K562 (cell line): ENCODE results near the gene LGR6. TPM values are rescaled to one million over a fixed set of nuclear protein-coding genes. Genes with fewer than 3 reads are reported as not detected.
A peak's percentile ranks its signal among the peaks of the same experiment; 100 is the strongest.

Experiments used
- BDP1 ChIP-seq: IDR thresholded peaks from 3 replicates; pipeline ENCODE4 v1.6.1; 2011; ENCODE audit not compliant: insufficient read length, insufficient read depth
- BRD4 ChIP-seq: fragments of 200-600 bp; sonication (generic); IDR thresholded peaks from 2 replicates; pipeline ENCODE4 v1.6.1; 2017; ENCODE audit warnings: inconsistent platforms
- CBFA2T3 ChIP-seq: fragments of 450-650 bp; IDR thresholded peaks from 2 replicates; pipeline ENCODE4 v1.6.1; 2017
- CCAR2 ChIP-seq: fragments of 200-400 bp; formaldehyde crosslinking; IDR thresholded peaks from 2 replicates; pipeline ENCODE4 v1.6.1; 2017; ENCODE audit warnings: mild to moderate bottlenecking, low read depth, low read length
- CHAMP1 ChIP-seq: fragments of 450-650 bp; IDR thresholded peaks from 2 replicates; pipeline ENCODE4 v1.6.1; 2016; ENCODE audit warnings: mild to moderate bottlenecking
- COPS2 ChIP-seq: fragments of 450-650 bp; conservative IDR thresholded peaks from 2 replicates; pipeline ENCODE4 v1.6.1; 2016; ENCODE audit warnings: mild to moderate bottlenecking, moderate library complexity
- FOXJ2 ChIP-seq: fragments of 200-800 bp; sonication (Bioruptor generic); IDR thresholded peaks from 2 replicates; pipeline ENCODE4 v1.6.1; 2016; ENCODE audit warnings: missing genetic modification characterization, missing compliant biosample characterization
- GTF2B ChIP-seq: IDR thresholded peaks from 2 replicates; pipeline ENCODE4 v1.6.1; 2011; ENCODE audit not compliant: insufficient read length; ENCODE audit errors: extremely low read depth
- HDAC6 ChIP-seq: IDR thresholded peaks from 2 replicates; pipeline ENCODE4 v1.6.1; 2012; ENCODE audit warnings: low read depth, mild to moderate bottlenecking, control low read depth, inconsistent platforms, low read length, moderate library complexity
- ID3 ChIP-seq, 2 experiments: fragments of 250-450 bp in 1 of 2; fragments of 450-650 bp in 1 of 2; sonication (Bioruptor Pico) in 1 of 2; IDR thresholded peaks; 2 replicates each; pipeline versions ENCODE4 v1.6.1 to v1.8.0; 2016 to 2021; ENCODE audit warnings: mild to moderate bottlenecking in 2 of 2, moderate library complexity in 2 of 2, missing compliant biosample characterization in 1 of 2, missing genetic modification characterization in 1 of 2
- LEF1 ChIP-seq: fragments of 450-650 bp; IDR thresholded peaks from 2 replicates; pipeline ENCODE4 v1.6.1; 2016; ENCODE audit warnings: mild to moderate bottlenecking
- MBD2 ChIP-seq: sonication (generic); IDR thresholded peaks from 2 replicates; pipeline ENCODE4 v1.6.1; 2016; ENCODE audit warnings: low read depth, borderline replicate concordance
- MYNN ChIP-seq, 2 experiments: sonication (generic); formaldehyde crosslinking in 1 of 2; IDR thresholded peaks; 2 replicates each; pipeline versions ENCODE4 v1.5.0 to v1.6.1; 2016 to 2020; ENCODE audit warnings: antibody characterized with exemption in 1 of 2, missing genetic modification reagents in 1 of 2
- RBFOX2 ChIP-seq: fragments of 200-400 bp; formaldehyde crosslinking; IDR thresholded peaks from 2 replicates; pipeline ENCODE4 v1.6.1; 2017; ENCODE audit warnings: low read depth, mild to moderate bottlenecking, low read length, moderate library complexity
- RUNX1 ChIP-seq: sonication (generic); IDR thresholded peaks from 2 replicates; pipeline ENCODE4 v1.6.1; 2016; ENCODE audit warnings: antibody characterized with exemption, low read depth
- SAP30 ChIP-seq: fragments of 200-600 bp; sonication (generic); IDR thresholded peaks from 2 replicates; pipeline ENCODE4 v1.6.1; 2012; ENCODE audit warnings: borderline replicate concordance, low read depth, mild to moderate bottlenecking, moderate library complexity, low read length, control low read depth, inconsistent platforms; ENCODE audit not compliant: insufficient read depth, poor library complexity, severe bottlenecking
- SLC30A9 ChIP-seq: fragments of 250-450 bp; sonication (Bioruptor Pico); IDR thresholded peaks from 2 replicates; pipeline ENCODE4 v1.8.0; 2022; ENCODE audit warnings: mild to moderate bottlenecking, moderate library complexity
- SOX6 ChIP-seq: fragments of 450-650 bp; IDR thresholded peaks from 2 replicates; pipeline ENCODE4 v1.6.1; 2014; ENCODE audit warnings: mild to moderate bottlenecking
- TAF1 ChIP-seq: IDR thresholded peaks from 2 replicates; pipeline ENCODE4 v1.6.1; 2011; ENCODE audit warnings: mild to moderate bottlenecking, low read length, moderate library complexity; ENCODE audit not compliant: insufficient read depth, control insufficient read depth, severe bottlenecking; ENCODE audit errors: extremely low read depth
- ZNF174 ChIP-seq: fragments of 250-450 bp; sonication (Bioruptor Pico); IDR thresholded peaks from 2 replicates; pipeline ENCODE4 v1.4.0; 2020; ENCODE audit warnings: mild to moderate bottlenecking
- ZNF197 ChIP-seq: fragments of 200-800 bp; sonication (Bioruptor generic); IDR thresholded peaks from 2 replicates; pipeline ENCODE4 v1.6.1; 2016; ENCODE audit warnings: low read depth, missing genetic modification characterization, missing compliant biosample characterization
- ZNF408 ChIP-seq: fragments of 250-450 bp; sonication (Bioruptor Pico); IDR thresholded peaks from 2 replicates; pipeline ENCODE4 v1.4.0; 2020; ENCODE audit warnings: low read depth, mild to moderate bottlenecking, moderate library complexity
- ZNF57 ChIP-seq: fragments of 450-650 bp; formaldehyde crosslinking; IDR thresholded peaks from 2 replicates; pipeline ENCODE4 v1.4.0; 2020; ENCODE audit warnings: mild to moderate bottlenecking, moderate library complexity
- polyA plus RNA-seq, 8 experiments: library from polyadenylated mRNA; depleted of rRNA in 4 of 8; stranded (reverse) in 5 of 8; unstranded in 3 of 8; fragments of >200 nt; fragmentation: Nextera tagmentation in 2 of 8; fragmentation: Illumina TruSeq in 1 of 8; extraction: Ambion mirVana in 2 of 8; extraction: Trizol in 1 of 8; gene quantifications; 2 replicates each; pipeline versions ENCODE4 v1.2.1 to v1.2.3, GENCODE V29; 2011 to 2014; ENCODE audit warnings: inconsistent platforms in 1 of 8, missing spikeins in 1 of 8
- total RNA-seq, 7 experiments: library from RNA; depleted of rRNA in 6 of 7; stranded (reverse); fragments of >200 nt in 6 of 7; fragmentation: Illumina TruSeq in 2 of 7; extraction: Trizol in 2 of 7; gene quantifications; 2 replicates each; pipeline versions ENCODE4 v1.2.1 to v1.2.3, GENCODE V29; 2011 to 2021; ENCODE audit warnings: low replicate concordance in 1 of 7
- TF ChIP-seq, protein P1 (sequence below): fragments of 250-450 bp; sonication (Bioruptor Pico); IDR thresholded peaks from 2 replicates; pipeline ENCODE4 v1.8.0; 2021; ENCODE audit warnings: borderline replicate concordance, mild to moderate bottlenecking, moderate library complexity; ENCODE audit not compliant: poor library complexity, severe bottlenecking

The LGR6 gene
- total and polyA plus RNA-seq, 9 of the 15 experiments (the other 6 are each of a cell fraction or from before 2014, with no cell fraction given) = 0.01 to 0.54 (median 0.17) TPM; not detected in 1

DNA sequence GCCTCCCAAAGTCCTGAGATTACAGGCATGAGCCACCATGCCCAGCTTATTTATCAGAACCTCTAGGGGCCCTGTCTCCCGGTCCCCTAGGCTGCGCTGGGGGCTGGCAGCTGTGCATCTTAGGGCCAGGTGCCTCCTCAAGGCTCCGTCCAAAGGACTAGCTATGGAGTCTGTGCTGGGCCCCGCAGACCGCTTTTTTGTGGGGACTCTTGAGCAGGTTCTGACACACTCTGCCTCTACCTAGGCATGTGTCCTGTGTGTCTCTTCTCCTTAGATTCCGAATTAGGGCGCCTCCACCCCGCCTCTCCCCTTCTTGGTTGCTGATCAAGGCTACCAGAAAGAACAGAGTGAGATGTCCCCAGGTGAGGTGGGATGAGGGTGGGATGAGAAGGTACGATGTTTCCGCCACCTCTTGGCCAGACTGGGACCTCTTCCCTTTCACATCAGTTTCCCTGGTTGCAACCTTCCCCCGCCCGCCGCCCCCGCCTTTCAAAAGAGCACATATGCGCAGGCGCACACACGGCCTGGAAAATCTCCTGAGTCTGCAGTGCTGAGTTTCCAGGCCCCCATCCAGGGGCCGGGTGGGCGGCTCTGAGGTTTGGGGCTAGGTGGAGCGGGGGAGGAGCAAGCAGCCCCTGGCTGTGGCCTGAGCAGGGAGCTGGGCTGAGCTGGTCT is 28.2 kb upstream of the LGR6 start (continued):
- TF ChIP-seq GTF2B (no peak), HDAC6 (no peak), MYNN (IDR thresholded peaks at IDR 0.05) (no peak), MYNN (CRISPR knock-in tag; IDR thresholded peaks at IDR 0.05) (no peak), ID3 (CRISPR knock-in tag; IDR thresholded peaks at IDR 0.05) (no peak), ID3 (tag; IDR thresholded peaks at IDR 0.05) (0 out of 2 replicates have a peak, but pooled peaks have one; percentile 19), ZNF174 (CRISPR knock-in tag) (no peak), ZNF197 (0 out of 2 replicates have a peak, but pooled peaks have one; percentile 67), BRD4 (no peak), CBFA2T3 (no peak), TAF1 (peak; percentile 10), RUNX1 (0 out of 2 replicates have a peak, but pooled peaks have one; percentile 16), ZNF57 (no peak), SOX6 (no peak), CHAMP1 (no peak), BDP1 (no peak), MBD2 (no peak), LEF1 (no peak), SAP30 (peak; percentile 10), COPS2 (no peak), ZNF408 (CRISPR knock-in tag) (no peak), RBFOX2 (peak; percentile 64), SLC30A9 (no peak), CCAR2 (no peak), FOXJ2 (tag) (0 out of 2 replicates have a peak, but pooled peaks have one; percentile 17)
- TF ChIP-seq, protein P1, sequence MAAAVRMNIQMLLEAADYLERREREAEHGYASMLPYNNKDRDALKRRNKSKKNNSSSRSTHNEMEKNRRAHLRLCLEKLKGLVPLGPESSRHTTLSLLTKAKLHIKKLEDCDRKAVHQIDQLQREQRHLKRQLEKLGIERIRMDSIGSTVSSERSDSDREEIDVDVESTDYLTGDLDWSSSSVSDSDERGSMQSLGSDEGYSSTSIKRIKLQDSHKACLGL (CRISPR knock-in tag) = no peak
